Measurements from ENCODE around the gene MYO6.

MYO6 gene

GRCh38 chr6:75761489-75761888 lies 12.4 kb downstream of the MYO6 start:
- DNase-seq (ENCODE audit: low read depth in 2 of 2), result no peak
- H3K4me3 ChIP-seq (replicated peaks in 1 of 2; ENCODE audit: low read depth in 2 of 2, low read length in 2 of 2), result no peak overlapping the region
- no peak for TF ChIP-seq CTCF (IDR thresholded peaks at IDR 0.05; ENCODE audit: low read depth, low read length)

GRCh38 chr6:75762063-75762462 lies 13.0 kb downstream of the MYO6 start:
- DNase-seq (ENCODE audit: low read depth in 2 of 2), result no peak
- no peak for TF ChIP-seq CTCF (IDR thresholded peaks at IDR 0.05; ENCODE audit: low read depth, low read length)
- no peak overlapping the region for H3K4me3 ChIP-seq (replicated peaks in 1 of 2; ENCODE audit: low read depth in 2 of 2, low read length in 2 of 2)

- H3K4me3 ChIP-seq (replicated peaks in 1 of 2; ENCODE audit: low read depth in 2 of 2, low read length in 2 of 2), result no peak overlapping the region
- no peak for DNase-seq (ENCODE audit: low read depth in 2 of 2)
- no peak for TF ChIP-seq CTCF (IDR thresholded peaks at IDR 0.05; ENCODE audit: low read depth, low read length)
Observed at GRCh38 chr6:75766387-75766786, 17.3 kb downstream of the MYO6 start.

GRCh38 chr6:75770844-75771243 lies 21.8 kb downstream of the MYO6 start:
- TF ChIP-seq CTCF (IDR thresholded peaks at IDR 0.05; ENCODE audit: low read depth, low read length), result no peak
- no peak overlapping the region for H3K4me3 ChIP-seq (replicated peaks in 1 of 2; ENCODE audit: low read depth in 2 of 2, low read length in 2 of 2)

GRCh38 chr6:75775219-75775618 lies 26.2 kb downstream of the MYO6 start:
- TF ChIP-seq CTCF (IDR thresholded peaks at IDR 0.05; ENCODE audit: low read depth, low read length), result no peak
- peak in 1 of 2 donors; percentile 61 for DNase-seq (ENCODE audit: low read depth in 2 of 2)
- no peak overlapping the region for H3K4me3 ChIP-seq (replicated peaks in 1 of 2; ENCODE audit: low read depth in 2 of 2, low read length in 2 of 2)

More at GRCh38 chr6:75770844-75771243, 21.8 kb downstream of the MYO6 start:
- no peak for DNase-seq (ENCODE audit: low read depth in 2 of 2)

GRCh38 chr6:75776461-75776860 lies 27.4 kb downstream of the MYO6 start:
- DNase-seq (ENCODE audit: low read depth in 2 of 2), result no peak
- TF ChIP-seq CTCF (IDR thresholded peaks at IDR 0.05; ENCODE audit: low read depth, low read length), result no peak

GRCh38 chr6:75778757-75779156 lies 29.7 kb downstream of the MYO6 start:
- DNase-seq (ENCODE audit: low read depth in 2 of 2), result no peak
- H3K4me3 ChIP-seq (replicated peaks in 1 of 2; ENCODE audit: low read depth in 2 of 2, low read length in 2 of 2), result no peak overlapping the region

More at GRCh38 chr6:75776461-75776860, 27.4 kb downstream of the MYO6 start:
- no peak overlapping the region for H3K4me3 ChIP-seq (replicated peaks in 1 of 2; ENCODE audit: low read depth in 2 of 2, low read length in 2 of 2)

More at GRCh38 chr6:75778757-75779156, 29.7 kb downstream of the MYO6 start:
- no peak for TF ChIP-seq CTCF (IDR thresholded peaks at IDR 0.05; ENCODE audit: low read depth, low read length)
